ENCODE measurements around the gene THTPA.

DNA sequence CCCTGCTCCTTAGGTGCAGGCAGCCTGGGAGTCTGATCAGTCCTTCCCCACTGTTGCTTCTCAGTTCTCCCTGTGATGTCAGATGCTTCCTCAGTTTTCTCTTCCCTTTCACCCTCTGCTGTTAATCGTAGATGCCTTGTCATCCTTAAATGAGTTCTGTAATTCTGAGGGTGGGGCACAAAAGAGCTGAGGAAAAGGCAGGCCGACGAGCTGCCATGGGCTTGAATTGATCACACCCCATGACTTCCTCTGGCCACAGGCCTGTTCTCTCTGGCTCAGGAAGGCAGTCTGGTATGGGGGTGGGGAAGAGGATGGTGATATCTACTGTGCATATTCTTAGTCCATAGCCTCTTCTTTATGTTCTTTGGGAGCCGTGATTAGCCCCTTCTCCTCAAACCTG, 16.8 kb downstream of the THTPA start:
- TF ChIP-seq, protein P1, sequence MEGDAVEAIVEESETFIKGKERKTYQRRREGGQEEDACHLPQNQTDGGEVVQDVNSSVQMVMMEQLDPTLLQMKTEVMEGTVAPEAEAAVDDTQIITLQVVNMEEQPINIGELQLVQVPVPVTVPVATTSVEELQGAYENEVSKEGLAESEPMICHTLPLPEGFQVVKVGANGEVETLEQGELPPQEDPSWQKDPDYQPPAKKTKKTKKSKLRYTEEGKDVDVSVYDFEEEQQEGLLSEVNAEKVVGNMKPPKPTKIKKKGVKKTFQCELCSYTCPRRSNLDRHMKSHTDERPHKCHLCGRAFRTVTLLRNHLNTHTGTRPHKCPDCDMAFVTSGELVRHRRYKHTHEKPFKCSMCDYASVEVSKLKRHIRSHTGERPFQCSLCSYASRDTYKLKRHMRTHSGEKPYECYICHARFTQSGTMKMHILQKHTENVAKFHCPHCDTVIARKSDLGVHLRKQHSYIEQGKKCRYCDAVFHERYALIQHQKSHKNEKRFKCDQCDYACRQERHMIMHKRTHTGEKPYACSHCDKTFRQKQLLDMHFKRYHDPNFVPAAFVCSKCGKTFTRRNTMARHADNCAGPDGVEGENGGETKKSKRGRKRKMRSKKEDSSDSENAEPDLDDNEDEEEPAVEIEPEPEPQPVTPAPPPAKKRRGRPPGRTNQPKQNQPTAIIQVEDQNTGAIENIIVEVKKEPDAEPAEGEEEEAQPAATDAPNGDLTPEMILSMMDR (conservative IDR thresholded peaks at IDR 0.05; ENCODE audit: low read depth, low read length): no peak
- TF ChIP-seq EZH2 (IDR thresholded peaks at IDR 0.05; ENCODE audit: borderline replicate concordance, low read depth, low read length, poor library complexity, severe bottlenecking): no peak
